HEK293 (cell line): ENCODE results near the gene LPGAT1.

ENCODE experiments used
- CTCF ChIA-PET: fragments of 350-600 bp; formaldehyde crosslinking; extraction: SDS; loops from one replicate; lab custom pipeline; 2021; ENCODE audit warnings: antibody characterized with exemption; lab: Yijun Ruan, JAX
- POLR2A ChIA-PET: fragments of 300-600 bp; formaldehyde crosslinking; extraction: SDS; loops from one replicate; lab custom pipeline; 2020; ENCODE audit warnings: antibody characterized with exemption, inconsistent platforms; lab: Yijun Ruan, JAX
- H3K27ac ChIP-seq: fragments of 200-500 bp; sonication (Bioruptor generic); 2 replicates; pipeline ENCODE4 v1.5.1; 2014; ENCODE audit warnings: low read depth, low read length, control low read depth, inconsistent platforms; ENCODE audit errors: extremely low read depth
- H3K36me3 ChIP-seq, 2 experiments: fragments of 200-500 bp in 1 of 2; sonication (Bioruptor generic) in 1 of 2; 1 replicate in 1 of 2; 2 replicates in 1 of 2; pipeline ENCODE4 v1.5.1; 2014 to 2017; ENCODE audit warnings: inconsistent platforms in 2 of 2, low read length in 2 of 2; ENCODE audit not compliant: control insufficient read depth in 2 of 2, insufficient read depth in 1 of 2
- H3K4me1 ChIP-seq: fragments of 200-500 bp; sonication (Bioruptor generic); 2 replicates; pipeline ENCODE4 v1.5.1; 2014; ENCODE audit warnings: mild to moderate bottlenecking, low read length, inconsistent platforms; ENCODE audit not compliant: control insufficient read depth, insufficient read depth
- H3K4me3 ChIP-seq: 2 replicates; pipeline ENCODE4 v1.5.1; 2011; ENCODE audit warnings: low read depth, mild to moderate bottlenecking, control low read depth, low read length, moderate library complexity
- H3K9me3 ChIP-seq: fragments of 200-500 bp; sonication (Bioruptor generic); 2 replicates; pipeline ENCODE4 v1.5.1; 2014; ENCODE audit warnings: low read depth, low read length, inconsistent platforms; ENCODE audit not compliant: control insufficient read depth, insufficient read depth
- BCL6B ChIP-seq: fragments of 450-650 bp; formaldehyde crosslinking; IDR thresholded peaks from 2 replicates; pipeline ENCODE4 v1.5.1; 2017; ENCODE audit warnings: missing biosample characterization, missing genetic modification characterization
- FEZF1 ChIP-seq: fragments of 450-650 bp; formaldehyde crosslinking; IDR thresholded peaks from 2 replicates; pipeline ENCODE4 v1.5.1; 2016; ENCODE audit warnings: missing biosample characterization, missing genetic modification characterization
- HOXC10 ChIP-seq: sonication (generic); formaldehyde crosslinking; IDR thresholded peaks from 2 replicates; pipeline ENCODE4 v1.8.1; 2023; ENCODE audit warnings: mild to moderate bottlenecking, missing genetic modification reagents
- OSR2 ChIP-seq: fragments of 450-650 bp; formaldehyde crosslinking; IDR thresholded peaks from 2 replicates; pipeline ENCODE4 v1.5.1; 2016; ENCODE audit warnings: missing biosample characterization, missing genetic modification characterization
- PRDM1 ChIP-seq: fragments of 450-650 bp; formaldehyde crosslinking; IDR thresholded peaks from 2 replicates; pipeline ENCODE4; 2016; ENCODE audit warnings: missing biosample characterization, missing genetic modification characterization
- SP3 ChIP-seq: fragments of 450-650 bp; formaldehyde crosslinking; IDR thresholded peaks from 2 replicates; pipeline ENCODE4 v1.5.1; 2016; ENCODE audit warnings: missing biosample characterization, missing genetic modification characterization
- ZBTB10 ChIP-seq: fragments of 450-650 bp; formaldehyde crosslinking; IDR thresholded peaks from 2 replicates; pipeline ENCODE4 v1.5.1; 2016; ENCODE audit warnings: missing biosample characterization, missing genetic modification characterization
- ZBTB6 ChIP-seq: fragments of 450-650 bp; formaldehyde crosslinking; IDR thresholded peaks from 2 replicates; pipeline ENCODE4 v1.5.1; 2017; ENCODE audit warnings: missing biosample characterization, missing genetic modification characterization
- ZFP69B ChIP-seq: fragments of 450-650 bp; formaldehyde crosslinking; IDR thresholded peaks from 2 replicates; pipeline ENCODE4 v1.5.1; 2016; ENCODE audit warnings: missing biosample characterization, missing genetic modification characterization
- ZNF132 ChIP-seq: fragments of 450-650 bp; formaldehyde crosslinking; IDR thresholded peaks from 2 replicates; pipeline ENCODE4 v1.5.1; 2017; ENCODE audit warnings: missing biosample characterization, missing genetic modification characterization, borderline replicate concordance
- ZNF19 ChIP-seq: fragments of 450-650 bp; formaldehyde crosslinking; IDR thresholded peaks from 2 replicates; pipeline ENCODE4; 2016; ENCODE audit warnings: missing biosample characterization, missing genetic modification characterization, low read depth
- ZNF341 ChIP-seq: fragments of 450-650 bp; formaldehyde crosslinking; IDR thresholded peaks from 2 replicates; pipeline ENCODE4; 2016; ENCODE audit warnings: low read depth, missing biosample characterization, missing genetic modification characterization
- ZNF426 ChIP-seq: fragments of 450-650 bp; formaldehyde crosslinking; IDR thresholded peaks from 2 replicates; pipeline ENCODE4 v1.5.1; 2017; ENCODE audit warnings: missing biosample characterization, missing genetic modification characterization, mild to moderate bottlenecking, inconsistent platforms, moderate library complexity
- ZNF473 ChIP-seq: fragments of 450-650 bp; formaldehyde crosslinking; IDR thresholded peaks from 2 replicates; pipeline ENCODE4 v1.5.1; 2017; ENCODE audit warnings: missing biosample characterization, missing genetic modification characterization
- ZNF677 ChIP-seq: fragments of 450-650 bp; IDR thresholded peaks from 2 replicates; pipeline ENCODE4 v1.5.0; 2018; ENCODE audit warnings: missing biosample characterization, mild to moderate bottlenecking, missing genetic modification characterization, moderate library complexity
- ZNF776 ChIP-seq: fragments of 450-650 bp; formaldehyde crosslinking; IDR thresholded peaks from 2 replicates; pipeline ENCODE4 v1.5.0; 2017; ENCODE audit warnings: missing biosample characterization, missing genetic modification characterization, borderline replicate concordance
- ZNF785 ChIP-seq: fragments of 450-650 bp; formaldehyde crosslinking; IDR thresholded peaks from 2 replicates; pipeline ENCODE4 v1.5.1; 2016; ENCODE audit warnings: missing biosample characterization, missing genetic modification characterization
- ZXDB ChIP-seq: fragments of 450-650 bp; formaldehyde crosslinking; IDR thresholded peaks from 2 replicates; pipeline ENCODE4 v1.5.1; 2016; ENCODE audit warnings: missing biosample characterization, missing genetic modification characterization
- TF ChIP-seq, protein P1 (sequence below): fragments of 450-650 bp; formaldehyde crosslinking; IDR thresholded peaks from 2 replicates; pipeline ENCODE4 v1.5.1; 2016; ENCODE audit warnings: missing biosample characterization, missing genetic modification characterization, borderline replicate concordance
- TF ChIP-seq, protein P2 (sequence below): fragments of 450-650 bp; formaldehyde crosslinking; IDR thresholded peaks from 2 replicates; pipeline ENCODE4 v1.5.1; 2017; ENCODE audit warnings: missing biosample characterization, missing genetic modification characterization

LPGAT1 gene

DNA sequence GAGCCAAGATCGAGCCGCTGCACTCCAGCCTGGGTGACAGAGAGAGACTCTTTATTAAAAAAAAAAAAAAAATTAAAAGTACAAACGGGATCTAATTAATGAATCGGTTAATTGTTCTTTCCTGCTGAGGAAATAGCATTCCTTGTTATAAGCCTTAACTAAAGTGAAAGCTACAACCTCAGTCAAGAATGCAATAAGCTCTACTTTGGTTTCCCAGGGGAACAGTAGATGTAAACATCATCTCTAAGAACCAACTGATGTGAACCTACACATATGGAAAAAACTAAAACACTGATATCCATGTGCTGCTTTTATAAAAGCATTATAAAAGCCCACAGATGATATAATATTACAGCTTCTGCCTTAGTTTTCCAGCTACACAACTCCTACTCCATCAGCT, 41.9 kb downstream of the LPGAT1 start (continued):
- TF ChIP-seq, protein P1, sequence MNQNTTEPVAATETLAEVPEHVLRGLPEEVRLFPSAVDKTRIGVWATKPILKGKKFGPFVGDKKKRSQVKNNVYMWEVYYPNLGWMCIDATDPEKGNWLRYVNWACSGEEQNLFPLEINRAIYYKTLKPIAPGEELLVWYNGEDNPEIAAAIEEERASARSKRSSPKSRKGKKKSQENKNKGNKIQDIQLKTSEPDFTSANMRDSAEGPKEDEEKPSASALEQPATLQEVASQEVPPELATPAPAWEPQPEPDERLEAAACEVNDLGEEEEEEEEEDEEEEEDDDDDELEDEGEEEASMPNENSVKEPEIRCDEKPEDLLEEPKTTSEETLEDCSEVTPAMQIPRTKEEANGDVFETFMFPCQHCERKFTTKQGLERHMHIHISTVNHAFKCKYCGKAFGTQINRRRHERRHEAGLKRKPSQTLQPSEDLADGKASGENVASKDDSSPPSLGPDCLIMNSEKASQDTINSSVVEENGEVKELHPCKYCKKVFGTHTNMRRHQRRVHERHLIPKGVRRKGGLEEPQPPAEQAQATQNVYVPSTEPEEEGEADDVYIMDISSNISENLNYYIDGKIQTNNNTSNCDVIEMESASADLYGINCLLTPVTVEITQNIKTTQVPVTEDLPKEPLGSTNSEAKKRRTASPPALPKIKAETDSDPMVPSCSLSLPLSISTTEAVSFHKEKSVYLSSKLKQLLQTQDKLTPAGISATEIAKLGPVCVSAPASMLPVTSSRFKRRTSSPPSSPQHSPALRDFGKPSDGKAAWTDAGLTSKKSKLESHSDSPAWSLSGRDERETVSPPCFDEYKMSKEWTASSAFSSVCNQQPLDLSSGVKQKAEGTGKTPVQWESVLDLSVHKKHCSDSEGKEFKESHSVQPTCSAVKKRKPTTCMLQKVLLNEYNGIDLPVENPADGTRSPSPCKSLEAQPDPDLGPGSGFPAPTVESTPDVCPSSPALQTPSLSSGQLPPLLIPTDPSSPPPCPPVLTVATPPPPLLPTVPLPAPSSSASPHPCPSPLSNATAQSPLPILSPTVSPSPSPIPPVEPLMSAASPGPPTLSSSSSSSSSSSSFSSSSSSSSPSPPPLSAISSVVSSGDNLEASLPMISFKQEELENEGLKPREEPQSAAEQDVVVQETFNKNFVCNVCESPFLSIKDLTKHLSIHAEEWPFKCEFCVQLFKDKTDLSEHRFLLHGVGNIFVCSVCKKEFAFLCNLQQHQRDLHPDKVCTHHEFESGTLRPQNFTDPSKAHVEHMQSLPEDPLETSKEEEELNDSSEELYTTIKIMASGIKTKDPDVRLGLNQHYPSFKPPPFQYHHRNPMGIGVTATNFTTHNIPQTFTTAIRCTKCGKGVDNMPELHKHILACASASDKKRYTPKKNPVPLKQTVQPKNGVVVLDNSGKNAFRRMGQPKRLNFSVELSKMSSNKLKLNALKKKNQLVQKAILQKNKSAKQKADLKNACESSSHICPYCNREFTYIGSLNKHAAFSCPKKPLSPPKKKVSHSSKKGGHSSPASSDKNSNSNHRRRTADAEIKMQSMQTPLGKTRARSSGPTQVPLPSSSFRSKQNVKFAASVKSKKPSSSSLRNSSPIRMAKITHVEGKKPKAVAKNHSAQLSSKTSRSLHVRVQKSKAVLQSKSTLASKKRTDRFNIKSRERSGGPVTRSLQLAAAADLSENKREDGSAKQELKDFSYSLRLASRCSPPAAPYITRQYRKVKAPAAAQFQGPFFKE (tag by site-specific recombination): no peak
- TF ChIP-seq ZXDB (no peak), ZNF677 (no peak), ZNF776 (tag by site-specific recombination) (no peak), FEZF1 (tag by site-specific recombination) (no peak)

DNA sequence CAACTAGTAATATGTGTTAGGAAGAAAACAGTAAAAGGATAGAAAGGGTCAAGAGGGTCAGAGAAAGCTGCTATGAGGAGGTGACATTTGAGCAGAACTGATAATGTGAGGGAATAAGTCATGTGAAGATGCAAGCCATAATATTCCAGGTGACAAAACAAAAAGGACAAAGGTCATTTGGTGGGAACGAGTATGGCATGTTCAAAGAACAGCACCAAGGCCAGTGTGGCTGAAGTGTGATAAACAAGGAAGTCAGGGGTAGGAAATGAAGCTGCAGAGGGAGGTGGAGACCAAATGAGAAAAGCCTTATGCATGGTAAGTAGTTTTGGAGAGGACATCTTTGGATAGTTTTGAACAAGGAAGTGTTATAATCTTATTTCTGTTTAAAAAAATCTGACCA, 46.7 kb downstream of the LPGAT1 start:
- Histone ChIP-seq H3K36me3 (peaks cover 13 to 20% of the 10 kb centered on the region in 2 experiments), H3K9me3 (no peaks in the 10 kb centered on the region), H3K4me3 (no peak overlapping the region), H3K4me1 (peaks cover 7% of the 10 kb centered on the region; the same call in 1 of the 2 replicates), H3K27ac (no peak overlapping the region)
- no peak; the same call in 1 of the 2 replicates for TF ChIP-seq PRDM1 (tag by site-specific recombination)
- TF ChIP-seq ZNF341 (tag by site-specific recombination): peak; percentile 70
- no peak for TF ChIP-seq ZNF19 (tag by site-specific recombination)
- CTCF ChIA-PET: interaction anchor here (0.9 to 1.4 kb wide), 2 partner anchors 85 to 206 kb away, joined by 3 to 6 read pairs; no protein-coding TSS in a partner anchor
- POLR2A ChIA-PET: interaction anchor here (0.6 kb wide), 1 partner anchor 565 kb away, joined by 3 read pairs; no protein-coding TSS in a partner anchor

DNA sequence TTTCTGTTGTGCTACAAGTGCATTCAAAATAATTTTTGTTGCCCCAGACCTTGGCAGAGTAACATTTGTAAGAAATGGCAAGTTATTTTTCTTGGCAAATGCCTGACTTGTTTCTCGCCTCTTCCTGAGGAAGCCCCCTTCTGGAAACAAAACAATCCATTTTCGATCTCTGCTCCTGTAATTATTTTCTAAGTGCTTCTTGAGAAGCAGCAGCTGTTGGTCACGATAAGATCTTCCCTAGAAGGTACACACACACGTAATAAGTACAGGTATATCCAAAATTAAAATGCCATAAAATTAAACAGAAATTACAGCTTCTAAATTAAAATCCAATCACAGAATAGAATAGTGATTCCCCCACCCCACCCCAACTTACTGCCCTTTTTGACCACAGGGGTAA, 47.3 kb downstream of the LPGAT1 start:
- H3K9me3 ChIP-seq: no peaks in the 10 kb centered on the region
- peaks cover 14 to 26% of the 10 kb centered on the region in 2 experiments for H3K36me3 ChIP-seq
- H3K4me1 ChIP-seq: peaks cover 7% of the 10 kb centered on the region; the same call in 1 of the 2 replicates
- H3K4me3 ChIP-seq: no peak overlapping the region
- ChIA-PET CTCF (interaction anchor here (0.9 kb wide), 1 partner anchor 207 kb away, joined by 3 read pairs; no protein-coding TSS in a partner anchor), POLR2A (no interaction called here)
- H3K27ac ChIP-seq: no peak overlapping the region
- no peak for TF ChIP-seq ZNF473
- TF ChIP-seq OSR2 (tag by site-specific recombination): no peak
- TF ChIP-seq SP3 (tag by site-specific recombination): no peak
- TF ChIP-seq, protein P2, sequence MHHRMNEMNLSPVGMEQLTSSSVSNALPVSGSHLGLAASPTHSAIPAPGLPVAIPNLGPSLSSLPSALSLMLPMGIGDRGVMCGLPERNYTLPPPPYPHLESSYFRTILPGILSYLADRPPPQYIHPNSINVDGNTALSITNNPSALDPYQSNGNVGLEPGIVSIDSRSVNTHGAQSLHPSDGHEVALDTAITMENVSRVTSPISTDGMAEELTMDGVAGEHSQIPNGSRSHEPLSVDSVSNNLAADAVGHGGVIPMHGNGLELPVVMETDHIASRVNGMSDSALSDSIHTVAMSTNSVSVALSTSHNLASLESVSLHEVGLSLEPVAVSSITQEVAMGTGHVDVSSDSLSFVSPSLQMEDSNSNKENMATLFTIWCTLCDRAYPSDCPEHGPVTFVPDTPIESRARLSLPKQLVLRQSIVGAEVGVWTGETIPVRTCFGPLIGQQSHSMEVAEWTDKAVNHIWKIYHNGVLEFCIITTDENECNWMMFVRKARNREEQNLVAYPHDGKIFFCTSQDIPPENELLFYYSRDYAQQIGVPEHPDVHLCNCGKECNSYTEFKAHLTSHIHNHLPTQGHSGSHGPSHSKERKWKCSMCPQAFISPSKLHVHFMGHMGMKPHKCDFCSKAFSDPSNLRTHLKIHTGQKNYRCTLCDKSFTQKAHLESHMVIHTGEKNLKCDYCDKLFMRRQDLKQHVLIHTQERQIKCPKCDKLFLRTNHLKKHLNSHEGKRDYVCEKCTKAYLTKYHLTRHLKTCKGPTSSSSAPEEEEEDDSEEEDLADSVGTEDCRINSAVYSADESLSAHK: no peak
- TF ChIP-seq ZBTB6 (tag by site-specific recombination): no peak
- no peak for TF ChIP-seq ZNF132 (tag by site-specific recombination)
- no peak for TF ChIP-seq ZFP69B (tag by site-specific recombination)
- TF ChIP-seq ZNF426 (tag by site-specific recombination): no peak
- no peak for TF ChIP-seq HOXC10 (CRISPR knock-in tag)
- TF ChIP-seq BCL6B: no peak
- TF ChIP-seq ZNF785 (tag by site-specific recombination): no peak
- TF ChIP-seq ZBTB10 (tag by site-specific recombination): no peak
